Measurements from ENCODE around the gene NRSN1. TPM values are rescaled to one million over a fixed set of nuclear protein-coding genes. Genes with fewer than 3 reads are reported as not detected.

Gene NRSN1
- total RNA-seq, 1 experiment from 2014 or later = not detected

GRCh38 chr6:24099181-24099580 is 26.8 kb upstream of the NRSN1 start:
- H3K4me2 ChIP-seq (ENCODE audit: insufficient read depth, insufficient read length, low read length) = no peak overlapping the region
- no peaks in the 10 kb centered on the region for H3K9me3 Mint-ChIP-seq
- H3K56ac ChIP-seq (ENCODE audit: insufficient read length, low read depth, low read length) = no peak overlapping the region
- H2BK12ac ChIP-seq (ENCODE audit: insufficient read length, low read depth, low read length) = no peak overlapping the region
- H3K27ac Mint-ChIP-seq = no peak overlapping the region
- no peak overlapping the region for H2AFZ ChIP-seq (ENCODE audit: low read length)
- no peaks in the 10 kb centered on the region for H3K23me2 ChIP-seq (ENCODE audit: insufficient read length, low read depth, low read length, poor library complexity, severe bottlenecking)
- H3K4ac ChIP-seq (ENCODE audit: low read depth, low read length) = no peak overlapping the region
- H3K9me3 ChIP-seq (ENCODE audit: control insufficient read depth, low read depth, low read length) = no peaks in the 10 kb centered on the region
- H3K36me3 Mint-ChIP-seq (ENCODE audit: insufficient read depth in 1 of 3, low read depth in 3 of 3) = no peaks in the 10 kb centered on the region; a peak in 1 of 7 replicates
- no peak overlapping the region for H3K27ac ChIP-seq (ENCODE audit: insufficient read length, low read depth, low read length)
- no peak overlapping the region for H3T11ph ChIP-seq (ENCODE audit: low read length)
- no CpG with 5 or more reads among the region's 2 CpGs for WGBS (ENCODE audit: extremely low coverage, insufficient read length, low lambda C conversion rate)
- no peak overlapping the region for H3K18ac ChIP-seq (ENCODE audit: insufficient read length, low read depth, low read length)
- H3K27me3 Mint-ChIP-seq (ENCODE audit: low read depth) = peaks cover 2% of the 10 kb centered on the region; the same call in 1 of the 2 replicates
- H4K5ac ChIP-seq (ENCODE audit: insufficient read length, low read depth, low read length) = no peak overlapping the region
- no peaks in the 10 kb centered on the region for H3K4me1 ChIP-seq (ENCODE audit: insufficient read depth, low read length)
- H3K4me1 Mint-ChIP-seq = peaks cover 0 to 2% of the 10 kb centered on the region in 2 experiments; a peak in 1 of 4 replicates
- no peak overlapping the region for H2BK120ac ChIP-seq (ENCODE audit: low read depth, low read length, poor library complexity, severe bottlenecking)
- DNase-seq = no peak
- no peak overlapping the region for H3K14ac ChIP-seq (ENCODE audit: insufficient read depth, low read length)
- H3K27me3 ChIP-seq (ENCODE audit: insufficient read depth, low read length) = no peaks in the 10 kb centered on the region
- no peaks in the 10 kb centered on the region for H3K79me1 ChIP-seq (ENCODE audit: insufficient read depth, low read depth, low read length, poor library complexity, severe bottlenecking)
- no peak overlapping the region for H3K9ac ChIP-seq (ENCODE audit: extremely low read depth, insufficient read length, low read length)
- no peaks in the 10 kb centered on the region for H4K20me1 ChIP-seq (ENCODE audit: control insufficient read depth, insufficient read depth, insufficient read length)
- no peak for TF ChIP-seq CTCF (conservative IDR thresholded peaks at IDR 0.05)
- no peaks in the 10 kb centered on the region for H3K79me2 ChIP-seq (ENCODE audit: insufficient read depth, low read length)
- no peak overlapping the region for H2BK20ac ChIP-seq (ENCODE audit: low read depth, low read length, poor library complexity, severe bottlenecking)
- no peak overlapping the region for H2BK5ac ChIP-seq (ENCODE audit: insufficient read length, low read length)
- H4K91ac ChIP-seq (ENCODE audit: insufficient read length, low read depth, low read length) = no peak overlapping the region
- H2AK5ac ChIP-seq (ENCODE audit: insufficient read length, low read length) = no peak overlapping the region
- no peak overlapping the region for H4K8ac ChIP-seq (replicated peaks; ENCODE audit: insufficient read length, low read depth, low read length)
- no peak overlapping the region for H3K4me3 Mint-ChIP-seq
- H2BK15ac ChIP-seq (ENCODE audit: low read depth, low read length) = no peak overlapping the region
- H3K23ac ChIP-seq (ENCODE audit: insufficient read length, low read depth, low read length) = no peak overlapping the region
